Activated naive CD8-positive, alpha-beta T cell treated with anti-CD3 and anti-CD28 coated beads, Interleukin-2, amount 50 U/mL, for 24 hours (primary cell): ENCODE data around the gene PCNX2.
"Not testable (repeated sequence)": the region's sequence is repeated elsewhere in the genome, so short reads cannot be mapped to it uniquely, and the experiment has no call there.

Experiments used
- ATAC-seq: fragments of 150-1000 bp; cut with Tn5 transposase; one replicate; pipeline ENCODE4 v1.10.0; 2021
- DNase-seq: peaks from one replicate; pipeline ENCODE4 v3.0.0; 2021
- H3K27ac Mint-ChIP-seq: one replicate; pipeline ENCODE4 v1.8.0; 2021; ENCODE audit warnings: mild to moderate bottlenecking, mixed read lengths
- H3K27me3 Mint-ChIP-seq: one replicate; pipeline ENCODE4 v1.8.0; 2021; ENCODE audit warnings: mixed read lengths
- H3K36me3 Mint-ChIP-seq: one replicate; pipeline ENCODE4 v1.8.0; 2021; ENCODE audit warnings: low read depth, mixed read lengths
- H3K4me1 Mint-ChIP-seq: one replicate; pipeline ENCODE4 v1.8.0; 2021; ENCODE audit warnings: mixed read lengths
- H3K4me3 Mint-ChIP-seq: one replicate; pipeline ENCODE4 v1.8.0; 2021; ENCODE audit warnings: mild to moderate bottlenecking, moderate library complexity, mixed read lengths
- H3K9me3 Mint-ChIP-seq: one replicate; pipeline ENCODE4 v1.8.0; 2021; ENCODE audit warnings: mixed read lengths

Gene PCNX2

DNA sequence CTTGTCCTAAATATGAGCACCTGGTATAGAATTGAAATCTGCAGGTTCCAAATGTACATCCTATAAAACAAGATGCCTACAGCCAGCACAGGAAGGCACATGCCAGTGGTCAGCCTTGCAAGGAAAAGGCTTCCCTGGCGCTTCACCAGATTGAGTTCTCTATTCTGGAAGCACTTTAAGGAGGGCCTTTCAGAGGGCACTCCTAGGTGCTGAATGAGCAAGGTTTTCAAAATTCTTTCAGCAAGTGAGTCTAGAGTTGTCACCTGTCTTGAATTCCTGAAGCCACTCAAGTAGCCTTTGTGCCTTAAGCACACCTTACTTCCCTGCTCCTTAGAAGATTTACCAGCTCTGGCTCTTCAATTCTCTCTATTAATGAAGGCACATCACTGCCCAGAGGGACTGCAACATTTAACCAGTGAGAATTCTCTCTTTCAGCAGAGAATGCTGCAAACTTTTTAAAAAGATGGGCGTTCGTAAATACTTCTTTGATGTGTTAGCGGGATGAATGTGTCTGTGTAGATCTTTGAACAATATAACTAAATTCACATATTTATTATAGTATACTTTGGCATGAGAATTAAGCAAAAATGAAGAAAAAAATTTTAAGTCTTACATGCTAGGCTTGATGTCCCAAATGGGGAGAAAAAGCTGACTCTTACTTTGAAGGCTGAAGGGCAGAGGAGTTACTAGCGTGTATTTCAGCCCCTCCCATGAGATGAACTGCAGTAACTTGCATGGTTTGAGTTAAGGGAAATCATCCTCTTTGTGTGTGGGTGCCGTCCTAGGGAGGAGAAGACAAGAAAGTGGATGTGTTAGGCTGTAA is 183.1 kb downstream of the PCNX2 start:
- peaks cover 32% of the 10 kb centered on the region for H3K36me3 Mint-ChIP-seq
- H3K27ac Mint-ChIP-seq = peak overlapping the region; percentile 48
- no peak overlapping the region for H3K4me3 Mint-ChIP-seq
- H3K27me3 Mint-ChIP-seq = no peaks in the 10 kb centered on the region
- no peak for DNase-seq
- peaks cover 19% of the 10 kb centered on the region for H3K4me1 Mint-ChIP-seq
- ATAC-seq = no peak
- H3K9me3 Mint-ChIP-seq = no peaks in the 10 kb centered on the region

DNA sequence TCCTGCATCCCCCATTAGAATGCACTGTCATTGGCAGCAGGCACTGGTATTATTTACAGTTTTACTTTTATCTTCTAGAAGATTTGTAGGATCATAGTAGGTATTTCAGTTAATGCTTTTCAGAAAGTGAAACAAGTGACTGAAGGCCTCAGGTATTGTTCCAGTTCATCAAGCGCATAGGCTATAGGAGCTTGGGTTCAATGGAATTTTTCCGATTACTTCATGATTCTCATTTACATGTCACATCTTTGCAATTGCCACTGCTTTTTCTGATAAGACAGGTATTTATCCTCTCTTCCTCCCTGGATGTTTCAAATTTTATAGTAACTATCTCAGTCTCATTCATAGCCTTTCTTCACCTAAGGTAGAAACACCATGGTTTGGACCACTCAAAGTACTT is 183.8 kb downstream of the PCNX2 start:
- ATAC-seq = no peak
- peaks cover 35% of the 10 kb centered on the region for H3K36me3 Mint-ChIP-seq
- H3K27me3 Mint-ChIP-seq = no peaks in the 10 kb centered on the region
- H3K9me3 Mint-ChIP-seq = no peaks in the 10 kb centered on the region
- H3K4me3 Mint-ChIP-seq = no peak overlapping the region
- peaks cover 19% of the 10 kb centered on the region for H3K4me1 Mint-ChIP-seq
- no peak overlapping the region for H3K27ac Mint-ChIP-seq
- no peak for DNase-seq

DNA sequence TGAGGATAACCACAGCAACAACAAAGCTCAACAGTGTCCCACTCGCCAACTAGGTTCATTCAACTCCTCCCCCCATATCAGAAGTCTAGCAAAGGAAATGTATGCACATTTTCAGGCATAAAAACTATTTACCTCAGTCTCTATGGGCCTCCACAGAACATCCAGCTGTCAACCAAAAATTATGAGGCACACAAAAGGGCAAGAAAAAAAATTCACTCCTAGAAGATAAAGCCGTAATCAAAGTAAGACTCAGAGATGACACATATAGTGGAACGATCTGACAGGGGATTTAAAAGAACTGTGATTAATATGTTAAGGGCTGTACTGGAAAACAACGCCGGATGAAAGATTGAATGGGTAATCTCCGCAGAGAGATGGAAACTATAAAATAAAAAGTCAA is 186.4 kb downstream of the PCNX2 start:
- ATAC-seq = no peak
- H3K27ac Mint-ChIP-seq = no peak overlapping the region
- peaks cover 42% of the 10 kb centered on the region for H3K36me3 Mint-ChIP-seq
- no peaks in the 10 kb centered on the region for H3K9me3 Mint-ChIP-seq
- H3K4me3 Mint-ChIP-seq = no peak overlapping the region
- DNase-seq = no peak
- peaks cover 16% of the 10 kb centered on the region for H3K4me1 Mint-ChIP-seq
- no peaks in the 10 kb centered on the region for H3K27me3 Mint-ChIP-seq

GRCh38 chr1:233107716-233108130 is 187.8 kb downstream of the PCNX2 start:
- not testable (repeated sequence) for ATAC-seq, H3K9me3 Mint-ChIP-seq, H3K27ac Mint-ChIP-seq, H3K4me1 Mint-ChIP-seq, H3K4me3 Mint-ChIP-seq, DNase-seq, H3K27me3 Mint-ChIP-seq
- H3K36me3 Mint-ChIP-seq = peaks cover 40% of the 10 kb centered on the region

DNA sequence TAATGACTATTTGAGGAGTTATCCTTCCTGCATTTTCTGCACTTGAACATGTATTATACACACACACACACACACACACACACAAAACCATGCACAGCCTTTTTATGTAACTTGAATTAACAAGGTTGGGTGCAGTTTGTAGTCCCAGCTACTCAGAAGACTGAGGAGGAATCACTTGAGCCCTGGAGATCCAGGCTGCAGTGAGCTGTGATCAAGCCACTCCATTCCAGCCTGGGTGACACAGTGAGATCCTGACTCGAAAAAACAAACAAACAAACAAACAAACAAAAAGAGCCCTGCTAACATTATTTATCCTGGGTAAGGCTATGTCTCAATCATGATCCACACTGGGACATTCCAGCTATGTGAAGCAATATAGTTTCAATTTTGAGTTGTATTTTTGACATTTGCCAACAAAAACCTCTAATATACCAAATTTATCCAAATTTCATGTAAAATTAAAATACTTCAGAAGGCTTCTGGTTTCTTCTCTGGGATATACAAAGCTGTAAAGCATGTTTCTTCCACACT is 188.3 kb downstream of the PCNX2 start:
- H3K27ac Mint-ChIP-seq = no peak overlapping the region
- H3K9me3 Mint-ChIP-seq = no peaks in the 10 kb centered on the region
- no peak for ATAC-seq
- H3K36me3 Mint-ChIP-seq = peaks cover 36% of the 10 kb centered on the region
- no peak for DNase-seq
- no peak overlapping the region for H3K4me3 Mint-ChIP-seq
- H3K4me1 Mint-ChIP-seq = no peaks in the 10 kb centered on the region
- no peaks in the 10 kb centered on the region for H3K27me3 Mint-ChIP-seq

DNA sequence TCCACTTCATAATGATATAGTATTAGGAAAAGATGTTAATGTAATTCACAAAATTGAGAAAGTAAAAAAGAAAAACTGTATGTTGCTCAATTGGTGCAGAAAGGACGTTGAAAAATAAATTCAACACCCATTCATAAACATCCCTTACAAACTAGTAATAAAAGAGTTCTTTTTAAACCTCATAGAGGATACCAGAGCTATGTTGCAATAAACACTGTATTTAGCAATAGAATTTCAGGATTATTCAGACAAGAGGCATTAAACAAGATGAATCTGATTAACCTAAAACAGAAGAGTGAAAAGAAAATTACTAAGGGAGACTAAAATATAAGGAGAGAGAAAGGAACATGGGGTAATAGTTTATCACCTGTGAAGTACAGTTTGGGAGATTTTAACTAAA is 190.3 kb downstream of the PCNX2 start:
- no peak overlapping the region for H3K4me3 Mint-ChIP-seq
- DNase-seq (no peak), ATAC-seq (no peak)
- peaks cover 28% of the 10 kb centered on the region for H3K36me3 Mint-ChIP-seq
- H3K4me1 Mint-ChIP-seq = no peaks in the 10 kb centered on the region
- H3K27ac Mint-ChIP-seq = no peak overlapping the region
- H3K27me3 Mint-ChIP-seq = no peaks in the 10 kb centered on the region
- no peaks in the 10 kb centered on the region for H3K9me3 Mint-ChIP-seq

GRCh38 chr1:233102341-233102740 is 193.2 kb downstream of the PCNX2 start:
- H3K9me3 Mint-ChIP-seq = no peaks in the 10 kb centered on the region
- H3K27me3 Mint-ChIP-seq = no peaks in the 10 kb centered on the region
- peaks cover 5% of the 10 kb centered on the region for H3K4me1 Mint-ChIP-seq
- H3K36me3 Mint-ChIP-seq = peaks cover 13% of the 10 kb centered on the region
- H3K4me3 Mint-ChIP-seq = no peak overlapping the region
- H3K27ac Mint-ChIP-seq = no peak overlapping the region
- ATAC-seq (no peak), DNase-seq (no peak)

GRCh38 chr1:233097959-233098580 is 197.5 kb downstream of the PCNX2 start:
- no peak overlapping the region for H3K27ac Mint-ChIP-seq
- H3K4me3 Mint-ChIP-seq = no peak overlapping the region
- DNase-seq (no peak), ATAC-seq (no peak)
- H3K4me1 Mint-ChIP-seq = peaks cover 6% of the 10 kb centered on the region
- H3K27me3 Mint-ChIP-seq = no peaks in the 10 kb centered on the region
- no peaks in the 10 kb centered on the region for H3K9me3 Mint-ChIP-seq
- H3K36me3 Mint-ChIP-seq = peaks cover 7% of the 10 kb centered on the region

- no peak for DNase-seq
- Mint-ChIP-seq H3K4me1 (peaks cover 6% of the 10 kb centered on the region), H3K9me3 (no peaks in the 10 kb centered on the region), H3K27me3 (no peaks in the 10 kb centered on the region), H3K27ac (no peak overlapping the region), H3K4me3 (no peak overlapping the region), H3K36me3 (peaks cover 7% of the 10 kb centered on the region)
- no peak for ATAC-seq
Measured at GRCh38 chr1:233097546-233097945, 198.0 kb downstream of the PCNX2 start.

GRCh38 chr1:233094691-233095090 is 200.8 kb downstream of the PCNX2 start:
- no peaks in the 10 kb centered on the region for H3K27me3 Mint-ChIP-seq
- H3K36me3 Mint-ChIP-seq = peaks cover 15% of the 10 kb centered on the region
- ATAC-seq (no peak), DNase-seq (no peak)
- peaks cover 12% of the 10 kb centered on the region for H3K4me1 Mint-ChIP-seq
- no peaks in the 10 kb centered on the region for H3K9me3 Mint-ChIP-seq
- no peak overlapping the region for H3K27ac Mint-ChIP-seq
- H3K4me3 Mint-ChIP-seq = no peak overlapping the region

DNA sequence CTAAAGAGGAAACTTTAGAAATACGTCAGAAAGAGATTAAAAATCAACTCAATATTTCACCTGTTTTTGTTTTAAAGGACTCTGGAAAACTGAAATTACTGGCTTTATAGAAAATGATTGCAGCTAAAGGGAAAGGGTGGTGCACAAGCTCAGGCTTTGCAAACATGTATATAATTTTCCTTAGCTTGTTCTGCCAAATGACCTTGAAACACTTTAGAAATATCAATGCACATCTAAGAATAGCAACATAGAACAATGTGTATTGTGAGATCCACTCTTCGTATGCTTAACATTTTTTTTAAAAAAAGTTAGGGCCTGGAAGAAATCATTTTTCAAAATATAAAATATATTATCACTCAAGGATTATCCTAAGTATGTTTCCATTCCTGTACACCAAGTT is 201.3 kb downstream of the PCNX2 start:
- Mint-ChIP-seq H3K36me3 (peaks cover 18% of the 10 kb centered on the region), H3K4me3 (no peak overlapping the region), H3K4me1 (peaks cover 12% of the 10 kb centered on the region), H3K27ac (no peak overlapping the region), H3K27me3 (no peaks in the 10 kb centered on the region), H3K9me3 (no peaks in the 10 kb centered on the region)
- ATAC-seq = no peak
- DNase-seq = no peak

GRCh38 chr1:233090746-233091494 is 204.6 kb downstream of the PCNX2 start:
- ATAC-seq (no peak), DNase-seq (no peak)
- Mint-ChIP-seq H3K27ac (no peak overlapping the region), H3K27me3 (no peaks in the 10 kb centered on the region), H3K9me3 (peaks cover 2% of the 10 kb centered on the region), H3K4me1 (peaks cover 6% of the 10 kb centered on the region), H3K4me3 (no peak overlapping the region), H3K36me3 (peaks cover 27% of the 10 kb centered on the region)

- H3K36me3 Mint-ChIP-seq = peaks cover 29% of the 10 kb centered on the region
- H3K9me3 Mint-ChIP-seq = peaks cover 4% of the 10 kb centered on the region
- DNase-seq (no peak), ATAC-seq (no peak)
- H3K27ac Mint-ChIP-seq = no peak overlapping the region
- peaks cover 6% of the 10 kb centered on the region for H3K4me1 Mint-ChIP-seq
- no peak overlapping the region for H3K4me3 Mint-ChIP-seq
- no peaks in the 10 kb centered on the region for H3K27me3 Mint-ChIP-seq
Measured at GRCh38 chr1:233089251-233089650, 206.3 kb downstream of the PCNX2 start.

DNA sequence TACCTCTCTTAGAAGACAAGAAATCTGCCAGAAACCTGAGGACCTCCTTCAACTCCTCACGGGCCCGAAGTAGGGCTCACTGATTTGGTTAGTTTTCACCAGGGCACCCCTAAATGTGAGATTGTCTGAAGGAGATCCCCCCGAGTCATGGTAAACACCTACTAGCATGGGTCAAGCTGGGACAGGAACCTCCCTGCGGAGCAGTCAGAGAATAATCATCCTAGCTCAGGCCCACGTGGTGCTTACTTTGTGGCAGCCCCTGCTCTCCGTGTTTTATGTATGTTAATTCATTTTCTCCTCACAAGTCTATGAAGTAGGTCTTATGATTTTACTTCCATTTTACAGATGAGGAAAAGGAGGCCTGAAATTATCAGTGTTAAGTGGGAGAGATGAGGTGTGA is 206.9 kb downstream of the PCNX2 start:
- DNase-seq (no peak), ATAC-seq (no peak)
- peaks cover 4% of the 10 kb centered on the region for H3K9me3 Mint-ChIP-seq
- H3K36me3 Mint-ChIP-seq = peaks cover 26% of the 10 kb centered on the region
- no peak overlapping the region for H3K4me3 Mint-ChIP-seq
- peaks cover 6% of the 10 kb centered on the region for H3K4me1 Mint-ChIP-seq
- no peaks in the 10 kb centered on the region for H3K27me3 Mint-ChIP-seq
- H3K27ac Mint-ChIP-seq = no peak overlapping the region
